NCI-H748 (cell line): ENCODE data around the gene ADAMTS18.

ENCODE experiments used
- DNase-seq: peaks from one replicate; lab custom pipeline; 2025; ENCODE audit not compliant: unreplicated experiment; lab: John Stamatoyannopoulos, UW

Gene ADAMTS18

DNA sequence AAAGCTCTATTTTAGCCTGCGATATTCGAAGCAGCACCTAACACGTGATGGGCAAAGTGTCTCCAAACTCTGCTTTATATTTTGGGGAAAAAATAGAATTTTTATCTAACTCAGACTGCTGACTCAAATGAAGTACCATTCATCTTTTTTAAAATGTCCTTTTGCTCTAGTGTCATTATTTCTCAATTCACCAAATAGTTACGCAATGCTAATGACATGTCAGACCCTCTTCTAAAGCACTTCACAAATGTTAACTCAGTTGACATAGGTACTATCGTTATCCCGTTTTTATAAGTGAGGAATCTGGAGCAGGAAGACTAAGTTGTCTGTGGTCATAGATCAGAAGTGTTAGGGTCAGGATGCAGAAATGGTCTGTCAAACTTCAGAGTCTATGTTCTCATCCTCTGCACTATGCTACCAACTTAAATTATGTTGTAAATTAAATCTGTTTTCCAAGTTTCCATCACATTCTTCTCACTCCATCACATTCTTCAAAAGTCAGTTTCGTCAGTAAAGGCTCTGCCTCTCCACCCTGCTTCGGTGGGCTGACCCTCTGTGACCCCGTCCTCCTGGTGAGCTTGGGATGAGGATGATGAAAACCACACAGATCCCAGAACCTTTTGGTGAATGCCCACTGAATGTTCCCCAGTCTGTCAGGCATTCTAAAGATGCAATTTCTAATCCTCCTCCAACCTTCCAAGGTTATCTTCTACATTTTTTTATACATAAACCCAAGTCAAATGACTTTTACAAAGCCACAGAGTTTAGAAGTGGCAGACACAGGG lies 102.8 kb downstream of the ADAMTS18 start:
- DNase-seq: no peak

DNA sequence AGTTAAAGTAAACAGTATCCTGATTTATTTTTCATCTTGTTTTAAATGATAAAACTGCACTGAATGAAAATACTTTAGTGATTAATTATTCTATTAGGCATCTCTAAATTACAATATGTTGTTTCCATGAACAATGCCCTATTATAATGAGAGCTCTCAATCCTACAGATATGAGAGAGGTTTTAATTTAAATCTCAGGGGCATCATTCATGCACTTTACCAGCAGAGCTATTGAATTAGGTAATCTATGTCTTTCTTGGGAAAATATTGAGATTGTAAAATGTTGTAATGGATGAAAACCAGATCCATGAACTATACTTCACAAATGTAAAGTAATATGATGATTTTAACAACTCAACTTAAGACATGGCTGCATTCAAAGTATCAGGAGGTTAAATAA lies 103.8 kb downstream of the ADAMTS18 start:
- DNase-seq: no peak

DNA sequence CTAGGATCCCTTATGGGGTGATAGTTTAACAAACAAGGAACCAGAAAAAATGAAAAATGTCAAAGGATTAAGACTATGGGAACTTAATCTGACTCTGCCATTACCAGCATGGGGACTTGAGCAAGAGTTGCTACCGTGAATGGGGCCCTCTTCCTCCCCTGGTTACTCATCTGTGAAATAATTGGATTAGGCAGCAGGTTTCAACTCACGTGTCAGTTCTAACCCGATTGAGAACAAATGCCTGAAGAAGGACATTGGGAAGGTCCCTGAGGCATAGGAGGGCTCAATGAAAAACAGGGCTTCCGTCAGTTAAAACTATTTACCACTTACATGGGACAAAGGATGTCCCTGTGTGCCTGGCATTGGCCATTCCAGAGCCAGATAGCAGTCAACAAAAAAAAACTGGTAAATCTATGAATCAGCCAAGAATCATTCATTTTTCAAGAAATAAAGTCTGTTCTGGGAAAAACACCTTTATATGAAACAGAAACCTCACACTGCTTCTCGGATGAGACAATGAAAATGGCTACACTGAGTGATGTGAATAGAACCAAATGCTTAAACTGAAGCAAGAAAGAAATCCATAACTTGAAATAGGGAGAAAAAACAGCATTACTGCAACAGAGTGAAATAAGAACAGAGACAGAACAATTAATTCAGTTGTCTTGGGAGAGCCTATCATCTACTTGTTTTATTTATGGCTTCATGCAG lies 104.3 kb downstream of the ADAMTS18 start:
- DNase-seq: no peak

DNA sequence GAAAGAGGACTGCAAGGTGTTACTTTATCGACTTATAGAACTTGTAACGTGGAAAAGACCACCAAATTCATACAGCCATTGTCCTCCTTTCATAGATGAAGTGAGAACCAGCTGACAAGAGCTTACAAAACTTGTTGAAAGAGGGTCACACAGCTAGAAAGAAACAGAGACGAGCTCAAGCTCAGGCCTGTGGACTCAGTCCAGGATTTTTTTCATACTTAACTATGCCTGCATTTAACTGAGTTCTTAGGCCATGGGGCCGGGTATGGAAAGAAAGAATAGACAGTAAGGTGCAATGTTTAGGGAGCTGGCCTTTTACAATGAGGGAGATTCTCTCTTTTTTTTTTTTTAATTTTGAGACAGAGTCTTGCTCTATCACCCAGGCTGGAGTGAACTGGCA lies 106.1 kb downstream of the ADAMTS18 start:
- no peak for DNase-seq

DNA sequence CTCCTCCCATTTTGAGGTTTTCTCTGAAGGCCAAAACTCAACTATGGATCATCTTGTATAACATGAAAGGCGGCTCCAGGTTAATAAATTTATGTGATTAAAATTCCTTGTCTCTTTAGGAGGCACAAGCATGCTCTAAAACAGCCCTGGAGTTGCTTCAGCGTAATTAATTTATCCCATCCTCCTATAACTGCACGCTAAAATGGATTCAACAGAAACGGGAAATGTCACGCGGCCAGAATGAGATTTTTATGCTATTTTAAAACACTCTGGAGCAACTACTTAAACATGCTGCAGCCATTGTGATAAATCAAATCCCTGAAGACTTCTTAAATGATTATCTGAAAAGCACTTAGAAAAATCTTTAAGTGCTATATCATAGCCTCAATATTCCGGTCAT lies 106.6 kb downstream of the ADAMTS18 start:
- no peak for DNase-seq

DNA sequence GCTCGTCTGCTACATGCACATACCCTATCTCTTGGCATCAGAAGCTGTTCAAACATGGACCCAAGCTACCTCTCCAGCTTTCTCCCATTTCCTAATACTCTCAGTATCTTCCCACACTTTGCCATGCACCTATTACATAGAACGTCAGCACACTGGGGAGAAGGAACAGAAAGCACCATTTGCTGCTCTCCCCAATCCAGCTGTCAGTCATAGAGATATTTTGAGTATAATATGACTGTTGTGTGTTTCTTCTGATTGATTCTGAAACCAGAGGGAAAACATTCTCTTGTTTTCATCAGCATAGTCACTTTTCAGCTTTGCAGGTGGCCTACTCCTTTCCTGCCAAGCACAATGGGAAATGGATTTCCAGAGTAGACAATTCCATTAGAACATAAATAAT lies 107.1 kb downstream of the ADAMTS18 start:
- no peak for DNase-seq

DNA sequence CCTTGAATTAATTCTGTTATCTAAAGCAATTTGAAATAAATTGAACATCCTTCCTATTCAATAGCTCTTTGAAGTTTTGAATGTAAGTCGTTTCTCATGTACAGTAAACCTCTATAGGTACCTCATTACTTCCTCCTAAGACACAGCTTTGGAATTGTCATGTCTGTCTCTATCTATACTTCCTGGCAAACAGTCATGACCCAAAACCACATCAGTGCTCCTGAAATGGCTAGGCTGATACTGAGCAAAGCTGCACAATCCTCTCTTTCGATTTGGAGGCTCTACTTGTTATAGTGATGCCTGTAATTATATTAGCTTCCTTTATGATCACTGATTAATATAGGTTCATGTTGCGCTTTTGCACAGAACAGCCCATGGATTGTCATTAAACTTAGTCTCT lies 110.1 kb downstream of the ADAMTS18 start:
- no peak for DNase-seq

DNA sequence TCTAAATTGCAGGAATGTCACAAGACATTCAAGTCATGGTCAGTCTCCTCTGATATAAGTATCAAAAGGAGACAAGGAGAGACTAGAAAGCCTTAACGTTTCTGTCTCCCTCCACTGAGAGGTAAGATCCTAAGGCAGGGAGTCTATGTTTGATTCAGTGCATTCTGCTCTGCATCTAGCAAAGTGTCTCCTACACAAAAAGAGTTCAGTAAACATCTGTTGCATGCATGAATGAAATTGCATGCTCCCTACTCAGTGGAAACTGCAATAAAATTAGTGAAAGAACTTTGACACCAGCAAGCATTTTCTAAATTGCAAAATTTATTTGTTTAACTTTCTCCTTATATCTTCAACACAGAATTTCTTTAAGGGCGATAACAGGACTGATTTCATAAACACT lies 111.1 kb downstream of the ADAMTS18 start:
- DNase-seq: peak; percentile 30

DNA sequence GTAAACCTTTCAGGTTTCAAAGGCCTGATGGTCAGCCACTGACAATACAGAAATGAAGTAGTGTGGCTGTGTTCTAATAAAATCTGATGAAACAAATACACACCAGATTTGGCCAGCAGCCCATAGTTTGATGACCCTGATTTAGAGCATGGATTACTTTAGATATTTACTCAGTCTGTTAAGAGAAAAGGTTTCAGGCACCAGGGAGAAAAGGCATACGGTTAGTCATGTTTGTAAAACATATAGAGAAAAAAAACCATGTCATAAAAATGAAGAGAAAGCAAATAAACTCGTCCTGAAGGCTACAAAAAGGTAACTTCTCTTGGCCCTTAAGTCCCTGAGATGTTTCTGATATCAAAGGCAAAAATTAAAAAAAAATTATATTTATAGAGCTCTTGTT lies 112.1 kb downstream of the ADAMTS18 start:
- peak; percentile 91 for DNase-seq

DNA sequence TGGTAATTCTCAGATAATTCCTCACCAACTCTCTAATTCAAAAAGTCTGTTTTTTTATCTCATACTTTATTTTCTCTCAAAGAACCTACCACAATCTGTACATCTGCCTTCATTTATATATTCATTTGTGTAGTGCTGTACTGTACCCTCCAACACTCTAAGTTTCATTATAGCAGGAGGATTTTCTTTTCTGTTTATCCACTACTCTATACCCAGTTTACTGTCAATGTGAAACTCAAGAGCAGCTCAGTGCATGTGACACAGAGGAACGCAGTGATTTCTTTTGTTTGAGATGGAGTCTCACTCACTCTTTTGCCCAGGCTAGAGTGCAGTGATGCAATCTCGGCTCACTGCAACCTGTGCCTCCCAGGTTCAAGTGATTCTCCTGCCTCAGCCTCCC lies 117.8 kb downstream of the ADAMTS18 start:
- DNase-seq: no peak

DNA sequence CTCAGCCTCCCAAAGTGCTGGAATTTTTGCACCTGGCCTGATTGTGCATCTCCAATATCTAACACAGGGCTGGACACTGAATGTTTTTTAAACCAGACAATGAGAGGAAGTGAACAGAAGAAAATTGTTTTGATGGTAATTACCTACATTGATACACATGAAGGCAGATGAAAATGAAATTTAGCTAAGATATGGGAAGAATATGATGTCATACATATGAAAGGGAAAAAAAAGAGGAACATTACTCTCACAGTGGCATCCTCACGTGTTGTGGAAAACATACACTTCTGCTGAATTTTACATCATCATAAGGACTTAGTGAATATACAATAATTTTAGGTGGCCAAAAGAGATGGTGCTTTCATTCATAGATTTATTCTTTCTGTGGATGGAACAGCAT lies 124.0 kb downstream of the ADAMTS18 start:
- no peak for DNase-seq

DNA sequence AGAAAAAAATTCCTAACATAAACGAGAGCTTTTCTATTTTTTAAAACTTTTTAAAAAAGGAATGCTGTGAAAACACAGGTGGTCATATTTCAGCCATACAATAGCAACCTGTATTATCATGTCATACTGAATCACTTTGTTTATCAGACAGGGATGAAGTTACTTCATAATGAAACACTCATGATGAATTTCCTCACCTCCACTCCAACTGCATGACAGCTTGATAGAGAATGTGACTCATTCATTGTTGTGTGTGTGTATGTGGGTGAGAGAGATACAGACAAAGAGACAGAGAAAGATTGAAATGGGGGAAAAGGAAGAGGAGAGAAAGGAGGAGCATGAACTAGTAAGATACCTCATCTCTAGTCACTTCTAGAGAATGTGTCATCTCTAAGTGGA lies 126.7 kb downstream of the ADAMTS18 start:
- DNase-seq: no peak

DNA sequence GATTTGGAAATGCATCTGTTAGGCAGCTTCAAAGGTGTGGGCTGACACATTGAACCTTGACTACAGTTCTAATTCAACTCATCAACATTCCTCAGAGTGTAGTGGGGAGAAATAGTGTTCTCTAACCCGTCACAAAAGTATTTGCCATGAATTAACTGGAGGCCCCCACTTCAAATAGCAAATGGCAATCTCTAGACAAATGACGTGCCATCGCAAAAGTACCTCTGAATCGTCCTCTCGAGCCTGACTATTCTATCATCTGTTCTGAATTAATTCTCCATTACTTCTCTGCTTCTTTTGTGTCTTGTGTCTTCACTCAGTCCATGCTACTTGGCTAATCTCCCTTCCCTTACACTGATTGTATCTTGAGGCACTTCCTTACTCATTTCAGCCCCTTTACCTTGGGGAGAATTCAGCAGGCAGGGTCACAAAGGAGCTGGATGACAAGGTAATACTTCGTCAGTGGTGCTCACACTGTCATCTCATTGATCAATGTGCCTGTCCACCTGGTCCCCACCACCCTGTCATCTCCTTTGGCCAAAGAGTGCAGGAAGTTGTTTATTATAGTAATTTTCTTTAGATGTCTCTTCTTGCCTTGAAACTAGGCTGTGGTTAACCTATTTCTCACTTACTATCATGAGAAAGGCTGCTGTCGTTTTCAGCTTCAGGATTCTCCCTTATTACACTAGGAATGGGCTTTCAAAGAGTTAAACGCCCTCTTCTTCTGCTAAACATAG lies 127.2 kb downstream of the ADAMTS18 start:
- DNase-seq: no peak

DNA sequence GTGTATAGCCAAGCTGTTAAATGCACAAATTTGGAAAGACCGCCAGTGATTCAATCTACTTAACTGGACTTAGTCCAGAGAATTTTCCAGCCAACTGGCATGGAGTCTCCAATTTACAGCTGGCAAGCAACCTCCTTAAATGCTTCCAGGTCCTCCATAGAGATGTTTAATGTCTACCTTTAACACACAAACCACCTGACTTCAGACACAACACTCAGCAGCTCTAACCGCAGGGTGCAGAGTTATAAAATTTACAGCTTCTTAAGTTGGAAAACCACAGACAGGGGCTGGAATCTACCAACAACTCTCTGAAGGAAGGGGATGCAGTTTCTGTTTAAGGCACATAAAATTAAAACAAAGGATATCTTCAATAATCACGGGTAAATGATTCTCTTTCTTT lies 128.8 kb downstream of the ADAMTS18 start:
- no peak for DNase-seq

DNA sequence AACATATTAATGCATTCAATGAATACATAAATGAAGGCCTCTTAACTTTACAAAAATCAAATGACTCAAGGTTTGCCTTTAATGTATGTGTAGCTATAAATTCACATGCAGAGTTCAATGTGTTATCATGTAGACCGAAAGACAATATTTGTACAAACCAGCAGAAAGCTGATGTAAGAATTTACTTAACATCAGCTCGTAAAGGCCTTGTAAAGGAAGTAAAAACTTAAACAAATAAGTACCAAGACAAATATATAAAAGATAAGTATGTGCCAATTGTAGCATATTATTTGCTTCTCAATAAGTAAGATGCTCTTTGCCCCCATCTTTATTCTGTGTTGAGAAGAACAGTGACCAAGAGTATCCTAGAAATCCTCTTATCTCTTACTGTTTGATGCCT lies 130.0 kb downstream of the ADAMTS18 start:
- DNase-seq: no peak

DNA sequence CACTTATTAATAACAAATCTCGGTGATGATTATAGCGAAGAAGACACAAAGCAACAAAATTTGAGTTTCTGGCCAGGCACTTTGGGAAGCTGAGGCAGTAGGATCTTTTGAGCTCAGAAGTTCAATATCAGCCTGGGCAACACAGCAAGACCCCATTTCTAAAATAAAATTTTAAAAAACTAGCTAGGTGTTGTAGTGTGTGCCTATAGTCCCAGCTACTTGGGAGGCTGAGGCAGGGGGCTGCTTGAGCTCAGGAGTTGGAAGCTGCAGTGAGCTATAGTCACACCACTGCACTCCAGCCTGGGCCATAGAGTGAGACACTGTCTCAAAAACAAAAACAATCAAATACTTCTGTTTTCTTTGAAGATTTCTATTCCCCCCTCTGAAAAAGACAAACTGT lies 130.7 kb downstream of the ADAMTS18 start:
- no peak for DNase-seq

DNA sequence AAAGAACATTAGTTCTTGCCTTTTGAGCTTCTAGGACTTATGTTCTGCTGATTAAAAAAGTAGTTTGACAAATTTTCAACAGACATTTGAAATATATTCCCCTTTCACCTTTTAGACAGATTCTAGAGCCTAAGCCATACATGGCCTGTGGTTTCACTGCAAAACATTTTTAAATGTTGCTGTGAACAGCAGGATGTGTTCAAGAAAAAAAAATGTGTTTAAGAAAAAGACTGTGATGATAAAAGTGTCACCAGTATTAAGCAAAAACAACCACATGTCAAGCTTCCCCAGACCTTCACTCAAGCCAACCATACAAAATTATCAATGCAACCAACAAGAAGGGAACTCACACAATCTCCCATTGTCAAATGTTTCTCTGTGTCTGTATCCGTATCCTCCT lies 132.2 kb downstream of the ADAMTS18 start:
- no peak for DNase-seq

DNA sequence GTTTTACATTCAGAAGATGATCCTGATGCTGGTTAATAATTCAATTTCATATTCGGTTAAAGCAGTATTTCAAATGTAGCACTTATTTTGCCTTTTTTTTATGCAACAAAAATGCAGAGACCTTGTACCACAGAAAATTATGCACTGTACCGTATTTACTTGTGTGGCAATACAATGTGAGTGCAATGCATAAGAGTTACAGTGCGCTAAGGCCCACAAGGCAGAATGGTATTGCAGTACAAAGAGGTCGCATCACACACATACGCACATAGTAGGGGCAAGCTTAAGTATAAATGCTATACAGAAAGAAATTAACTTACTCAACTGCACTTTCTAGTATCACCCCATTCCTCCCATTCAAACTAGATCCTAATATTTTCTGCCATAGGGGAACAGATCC lies 132.6 kb downstream of the ADAMTS18 start:
- DNase-seq: no peak

DNA sequence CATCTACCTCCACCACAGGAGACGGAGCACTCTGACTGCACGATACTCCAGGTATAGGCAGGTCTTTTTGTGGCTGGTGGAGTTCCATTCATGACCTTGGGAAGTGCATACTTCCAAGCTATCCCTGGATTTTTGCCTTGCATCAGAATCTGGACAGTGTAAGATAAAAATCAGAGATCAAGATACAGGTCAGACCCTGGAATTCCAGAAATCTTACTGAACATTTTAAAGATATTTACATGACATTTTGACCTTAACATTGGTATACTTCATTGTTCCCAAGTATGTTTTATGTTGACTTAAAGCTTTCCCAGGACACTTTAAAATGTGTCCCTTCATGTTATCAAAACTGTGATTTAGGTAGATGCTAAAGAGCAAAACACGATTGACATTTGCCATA lies 134.6 kb downstream of the ADAMTS18 start:
- DNase-seq: no peak

DNA sequence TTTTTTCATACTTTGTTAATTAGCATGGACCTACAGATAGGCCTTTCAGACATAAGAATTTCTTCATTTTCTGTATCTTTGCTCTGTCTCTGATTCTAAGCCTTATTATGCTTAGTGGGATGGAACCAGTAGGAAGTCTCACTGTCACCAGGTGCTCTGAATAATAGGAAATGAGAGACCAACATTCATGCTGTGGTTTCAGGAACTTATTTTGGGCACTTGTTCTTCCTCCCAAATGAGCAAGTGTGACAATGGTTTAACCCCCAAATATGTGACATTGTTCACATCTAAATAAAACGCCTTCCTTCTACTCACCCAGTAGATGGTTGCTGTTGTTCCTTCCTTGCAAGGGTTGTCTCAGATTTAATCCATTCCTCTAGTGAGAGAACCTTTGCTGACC lies 135.4 kb downstream of the ADAMTS18 start:
- DNase-seq: no peak

DNA sequence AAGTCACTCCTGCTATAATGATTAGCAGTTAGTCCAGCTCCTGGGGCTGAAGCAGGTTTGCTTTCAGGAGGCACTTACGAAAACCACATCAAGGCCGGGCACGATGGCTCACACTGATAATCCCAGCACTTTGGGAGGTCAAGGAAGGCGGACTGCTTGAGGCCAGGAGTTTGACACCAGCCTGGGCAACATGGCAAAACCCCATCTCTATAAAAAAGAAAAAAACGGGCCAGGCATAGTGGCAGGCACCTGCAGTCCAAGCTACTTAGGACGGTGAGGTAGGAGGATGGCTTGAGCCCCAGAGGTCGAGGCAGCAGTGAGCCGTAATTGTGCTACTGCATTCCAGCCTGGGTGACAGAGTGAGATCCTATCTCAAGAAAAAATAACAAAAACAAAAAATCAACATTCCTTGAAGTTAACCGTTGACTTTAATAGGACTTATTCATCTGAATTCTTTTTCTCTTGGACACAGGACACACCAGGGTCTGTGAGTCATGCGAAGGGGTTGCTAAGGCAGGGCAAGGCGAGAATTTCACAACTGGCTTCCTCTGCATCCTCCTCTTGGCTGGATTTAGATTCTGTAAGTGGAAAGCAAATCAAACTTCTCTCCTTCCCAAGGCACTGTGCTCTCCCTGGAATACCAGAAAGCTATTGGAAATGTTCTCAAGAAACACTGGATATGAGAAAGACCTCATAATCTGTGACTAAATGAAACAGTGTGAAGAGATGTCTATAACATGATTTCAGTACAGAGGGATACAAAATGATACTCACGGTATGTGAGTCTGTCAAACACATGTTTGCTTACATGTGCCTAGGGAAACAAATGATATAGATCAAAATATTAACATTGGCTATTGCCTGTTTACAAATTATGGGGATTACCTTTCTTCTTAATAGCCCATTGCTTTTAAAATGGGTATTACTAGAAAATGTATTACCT lies 136.1 kb downstream of the ADAMTS18 start:
- DNase-seq: no peak
